Brain microvascular endothelial cell (primary cell): ENCODE results near the gene PSMD6.

Experiments used
- DNase-seq: peaks from one replicate; pipeline ENCODE4 v3.0.0-alpha.2; 2020
- H3K27ac ChIP-seq: fragments of 250-450 bp; sonication (Bioruptor Pico); 2 replicates; pipeline ENCODE4 v1.5.1; 2020; ENCODE audit warnings: mild to moderate bottlenecking, moderate library complexity
- H3K27me3 ChIP-seq: fragments of 250-450 bp; sonication (Bioruptor Pico); replicated peaks from 2 replicates; pipeline ENCODE4 v1.5.1; 2020; ENCODE audit warnings: mild to moderate bottlenecking
- H3K36me3 ChIP-seq: fragments of 250-450 bp; sonication (Bioruptor Pico); replicated peaks from 2 replicates; pipeline ENCODE4 v1.5.1; 2020; ENCODE audit warnings: mild to moderate bottlenecking
- H3K4me3 ChIP-seq: 2 replicates; pipeline ENCODE4 v1.5.1; 2011; ENCODE audit warnings: low read depth, mild to moderate bottlenecking, control low read depth, low read length, moderate library complexity
- in situ Hi-C: cut with HindIII; loops from 2 replicates; pipeline ENCODE4 v1.10.0; 2017; ENCODE audit warnings: low sequenced_read_pairs, low pct_ligation_motif_present
- TF ChIP-seq, protein P1 (sequence below): IDR thresholded peaks from 2 replicates; pipeline ENCODE4 v1.5.1; 2011; ENCODE audit warnings: low read depth, mild to moderate bottlenecking, moderate library complexity, low read length, control low read depth, inconsistent platforms; ENCODE audit errors: missing control alignments

The PSMD6 gene

DNA sequence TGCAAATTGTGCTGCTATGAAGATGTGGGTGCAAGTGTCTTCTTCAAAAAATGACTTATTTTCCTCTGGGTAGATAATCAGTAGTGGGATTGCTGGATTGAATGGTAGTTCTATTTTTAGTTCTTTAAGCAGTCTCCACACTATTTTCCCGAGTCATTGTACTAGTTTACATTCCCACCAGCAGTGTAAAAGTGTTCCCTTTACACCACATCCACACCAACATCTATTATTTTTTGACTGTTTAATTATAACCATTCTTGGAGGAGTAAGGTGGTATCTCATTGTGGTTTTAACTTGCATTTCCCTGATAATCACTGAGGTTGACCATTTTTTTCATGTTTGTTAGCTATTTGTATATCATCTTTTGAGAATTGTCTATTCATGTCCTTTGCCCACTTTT lies 19.7 kb upstream of the PSMD6 start:
- DNase-seq: no peak
- no peaks in the 10 kb centered on the region for H3K27me3 ChIP-seq
- in situ Hi-C loops: no loop called here
- no peaks in the 10 kb centered on the region for H3K36me3 ChIP-seq
- TF ChIP-seq, protein P1, sequence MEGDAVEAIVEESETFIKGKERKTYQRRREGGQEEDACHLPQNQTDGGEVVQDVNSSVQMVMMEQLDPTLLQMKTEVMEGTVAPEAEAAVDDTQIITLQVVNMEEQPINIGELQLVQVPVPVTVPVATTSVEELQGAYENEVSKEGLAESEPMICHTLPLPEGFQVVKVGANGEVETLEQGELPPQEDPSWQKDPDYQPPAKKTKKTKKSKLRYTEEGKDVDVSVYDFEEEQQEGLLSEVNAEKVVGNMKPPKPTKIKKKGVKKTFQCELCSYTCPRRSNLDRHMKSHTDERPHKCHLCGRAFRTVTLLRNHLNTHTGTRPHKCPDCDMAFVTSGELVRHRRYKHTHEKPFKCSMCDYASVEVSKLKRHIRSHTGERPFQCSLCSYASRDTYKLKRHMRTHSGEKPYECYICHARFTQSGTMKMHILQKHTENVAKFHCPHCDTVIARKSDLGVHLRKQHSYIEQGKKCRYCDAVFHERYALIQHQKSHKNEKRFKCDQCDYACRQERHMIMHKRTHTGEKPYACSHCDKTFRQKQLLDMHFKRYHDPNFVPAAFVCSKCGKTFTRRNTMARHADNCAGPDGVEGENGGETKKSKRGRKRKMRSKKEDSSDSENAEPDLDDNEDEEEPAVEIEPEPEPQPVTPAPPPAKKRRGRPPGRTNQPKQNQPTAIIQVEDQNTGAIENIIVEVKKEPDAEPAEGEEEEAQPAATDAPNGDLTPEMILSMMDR: no peak
- no peak overlapping the region for H3K4me3 ChIP-seq
- no peak overlapping the region for H3K27ac ChIP-seq

DNA sequence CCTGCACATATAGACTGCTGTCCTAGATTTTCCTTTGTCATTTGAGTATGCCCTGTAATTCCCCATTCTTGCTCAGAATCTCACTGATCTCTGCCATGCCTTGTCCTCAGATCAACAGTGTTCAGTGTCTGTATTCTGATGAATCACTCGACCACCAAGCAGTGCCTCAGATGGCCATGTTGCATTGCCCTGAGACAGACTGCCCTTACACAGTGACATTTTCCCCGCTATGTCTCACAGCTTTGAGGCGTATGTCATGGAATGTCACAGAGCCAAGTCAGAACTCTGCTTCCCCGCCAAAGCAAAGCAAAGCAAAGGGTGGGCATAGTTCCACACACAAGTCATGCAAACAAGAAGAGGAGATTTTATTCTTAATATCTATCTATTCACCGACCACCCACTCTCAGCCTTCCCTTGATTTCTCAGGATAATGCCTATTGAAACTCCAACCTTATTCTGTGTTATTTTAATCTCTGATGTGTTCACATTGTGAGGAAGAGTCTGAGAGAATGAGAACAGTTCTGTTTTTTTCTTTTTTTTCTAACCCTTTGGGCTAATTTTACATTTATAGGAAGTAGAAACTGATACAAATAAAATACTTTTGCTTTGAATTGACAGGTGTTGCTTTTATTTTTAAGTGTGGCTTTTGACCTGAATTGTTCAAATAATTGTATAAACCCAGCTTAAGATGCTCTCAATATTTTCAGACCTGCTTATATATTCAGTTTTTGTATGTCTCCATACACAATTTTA lies 16.9 kb upstream of the PSMD6 start:
- no peak overlapping the region for H3K27ac ChIP-seq

DNA sequence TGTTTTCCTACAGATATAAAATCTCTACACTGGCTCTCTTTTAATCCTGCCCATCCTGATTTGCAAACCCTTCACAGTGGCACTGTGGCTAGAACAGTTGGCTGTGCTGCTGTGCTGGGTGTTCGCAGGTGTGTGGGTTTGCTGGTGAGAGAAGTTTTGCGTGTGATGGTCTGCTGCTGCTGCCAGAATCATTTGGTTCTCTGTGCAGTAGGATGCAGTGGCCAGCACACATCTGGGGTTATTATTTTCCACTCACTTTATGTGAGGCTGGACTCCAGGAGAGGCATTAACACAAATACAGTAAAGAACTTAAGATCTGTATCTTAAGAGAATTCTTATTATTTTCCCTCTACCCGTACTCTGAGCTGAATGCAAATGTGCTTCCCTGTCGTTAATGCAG lies 16.0 kb upstream of the PSMD6 start:
- Histone ChIP-seq H3K27me3 (no peaks in the 10 kb centered on the region), H3K27ac (no peak overlapping the region), H3K4me3 (no peak overlapping the region), H3K36me3 (no peaks in the 10 kb centered on the region)
- no peak for DNase-seq
- in situ Hi-C loops: no loop called here
- TF ChIP-seq, protein P1: no peak

More for the DNA sequence above, 16.9 kb upstream of the PSMD6 start:
- in situ Hi-C loops: no loop called here
- TF ChIP-seq, protein P1: no peak
- DNase-seq: peak; percentile 27
- Histone ChIP-seq H3K36me3 (no peaks in the 10 kb centered on the region), H3K4me3 (no peak overlapping the region), H3K27me3 (no peaks in the 10 kb centered on the region)

DNA sequence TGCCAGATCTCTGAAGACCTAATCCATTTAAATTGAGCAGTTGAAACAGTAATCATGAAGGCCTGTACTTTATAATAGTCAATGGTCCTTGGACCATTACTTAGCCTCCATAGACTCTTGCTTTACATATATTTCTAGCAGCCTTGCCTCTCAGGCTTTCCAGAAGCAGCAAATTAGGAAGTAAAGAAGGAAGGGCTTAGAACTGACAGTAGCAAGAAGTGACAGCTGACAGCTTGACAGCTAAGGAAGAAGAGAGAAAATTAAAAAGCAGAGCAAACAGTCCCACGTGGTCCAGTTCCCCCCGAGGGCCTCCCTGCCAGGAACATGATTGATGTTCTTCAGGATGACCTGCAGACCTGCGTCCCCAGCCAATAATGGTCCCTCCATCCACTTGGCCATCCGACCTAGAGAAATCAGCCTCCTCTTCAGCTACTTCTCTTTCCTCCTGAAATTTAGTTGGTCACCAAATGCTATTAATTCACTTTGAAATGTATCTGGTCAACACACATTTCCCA lies 15.0 kb upstream of the PSMD6 start:
- Histone ChIP-seq H3K27me3 (no peaks in the 10 kb centered on the region), H3K4me3 (no peak overlapping the region), H3K36me3 (no peaks in the 10 kb centered on the region), H3K27ac (no peak overlapping the region)
- TF ChIP-seq, protein P1: no peak
- in situ Hi-C loops: no loop called here
- no peak for DNase-seq

DNA sequence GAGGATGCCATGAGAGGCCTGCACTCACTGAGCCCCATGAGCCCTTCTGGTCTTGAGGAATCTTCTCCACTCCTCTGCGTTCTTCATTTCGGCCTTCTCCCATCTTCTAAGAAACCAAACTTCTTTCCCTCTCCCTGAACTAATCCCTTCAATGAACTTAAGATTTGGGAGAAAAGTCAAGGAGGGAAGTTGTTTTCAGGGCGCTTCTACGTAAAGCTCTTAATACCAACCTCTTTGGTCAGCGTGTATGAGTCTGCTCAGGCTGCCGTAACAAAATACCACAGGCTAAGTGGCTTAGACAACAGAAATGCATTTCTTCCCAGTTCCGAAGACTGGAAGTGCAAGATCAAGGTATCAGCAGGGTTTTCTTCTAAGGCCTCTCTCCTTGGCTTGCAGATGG lies 13.8 kb upstream of the PSMD6 start:
- in situ Hi-C loops: no loop called here
- TF ChIP-seq, protein P1: no peak

DNA sequence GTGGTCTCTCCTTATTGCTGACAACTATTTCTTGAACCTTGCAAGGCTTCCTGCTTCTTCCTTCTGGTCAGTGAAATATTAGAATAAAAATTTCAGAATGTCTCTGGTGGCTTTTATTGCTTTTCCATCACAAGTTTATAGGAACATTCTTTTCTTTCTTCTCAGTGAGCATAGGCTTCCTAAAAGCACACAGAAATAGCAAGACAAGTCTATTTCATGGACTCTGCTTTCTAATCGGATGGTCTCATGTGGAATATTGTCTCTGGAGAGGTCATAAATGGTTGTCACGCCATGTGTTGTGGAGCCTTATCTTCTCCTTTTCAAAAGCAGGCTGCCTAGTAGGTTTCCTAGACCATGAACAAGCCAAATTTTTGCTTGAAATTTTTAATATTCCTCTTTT lies 9.8 kb upstream of the PSMD6 start:
- TF ChIP-seq, protein P1: no peak
- Histone ChIP-seq H3K27me3 (no peaks in the 10 kb centered on the region), H3K4me3 (no peak overlapping the region), H3K36me3 (no peaks in the 10 kb centered on the region), H3K27ac (no peak overlapping the region)
- DNase-seq: no peak
- in situ Hi-C loops: no loop called here

More for the DNA sequence above, 13.8 kb upstream of the PSMD6 start:
- H3K27me3 ChIP-seq: no peaks in the 10 kb centered on the region
- H3K27ac ChIP-seq: no peak overlapping the region
- H3K4me3 ChIP-seq: no peak overlapping the region
- DNase-seq: no peak
- no peaks in the 10 kb centered on the region for H3K36me3 ChIP-seq
